Measurements from ENCODE around the gene OTOGL.

DNA sequence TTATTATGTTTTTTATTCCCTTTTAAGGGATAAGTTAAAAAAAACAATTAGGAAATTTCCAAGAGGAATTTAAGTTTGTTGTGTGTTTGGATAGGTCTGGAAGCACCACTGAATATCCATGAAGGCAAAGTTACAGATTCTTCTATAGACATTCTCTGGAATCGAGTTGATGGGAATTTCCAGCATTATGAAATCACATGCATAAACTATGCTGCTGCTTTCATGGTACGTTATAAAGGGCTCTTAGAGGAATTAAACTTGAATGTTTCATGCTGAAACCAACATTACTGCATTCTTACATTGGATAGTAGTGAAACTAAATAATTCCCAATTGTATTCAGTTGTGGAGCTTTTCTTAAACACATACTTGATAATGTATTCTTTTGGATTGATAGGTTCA lies 323.2 kb downstream of the OTOGL start:
- TF ChIP-seq, protein P1, sequence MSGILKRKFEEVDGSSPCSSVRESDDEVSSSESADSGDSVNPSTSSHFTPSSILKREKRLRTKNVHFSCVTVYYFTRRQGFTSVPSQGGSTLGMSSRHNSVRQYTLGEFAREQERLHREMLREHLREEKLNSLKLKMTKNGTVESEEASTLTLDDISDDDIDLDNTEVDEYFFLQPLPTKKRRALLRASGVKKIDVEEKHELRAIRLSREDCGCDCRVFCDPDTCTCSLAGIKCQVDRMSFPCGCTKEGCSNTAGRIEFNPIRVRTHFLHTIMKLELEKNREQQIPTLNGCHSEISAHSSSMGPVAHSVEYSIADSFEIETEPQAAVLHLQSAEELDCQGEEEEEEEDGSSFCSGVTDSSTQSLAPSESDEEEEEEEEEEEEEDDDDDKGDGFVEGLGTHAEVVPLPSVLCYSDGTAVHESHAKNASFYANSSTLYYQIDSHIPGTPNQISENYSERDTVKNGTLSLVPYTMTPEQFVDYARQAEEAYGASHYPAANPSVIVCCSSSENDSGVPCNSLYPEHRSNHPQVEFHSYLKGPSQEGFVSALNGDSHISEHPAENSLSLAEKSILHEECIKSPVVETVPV (CRISPR knock-in tag; IDR thresholded peaks at IDR 0.05) = no peak
- no peak for TF ChIP-seq ARNTL (CRISPR knock-in tag; IDR thresholded peaks at IDR 0.05; ENCODE audit: borderline replicate concordance, low read depth)
- TF ChIP-seq PPARA (CRISPR knock-in tag; IDR thresholded peaks at IDR 0.05; ENCODE audit: borderline replicate concordance) = no peak
- TF ChIP-seq, protein P2, sequence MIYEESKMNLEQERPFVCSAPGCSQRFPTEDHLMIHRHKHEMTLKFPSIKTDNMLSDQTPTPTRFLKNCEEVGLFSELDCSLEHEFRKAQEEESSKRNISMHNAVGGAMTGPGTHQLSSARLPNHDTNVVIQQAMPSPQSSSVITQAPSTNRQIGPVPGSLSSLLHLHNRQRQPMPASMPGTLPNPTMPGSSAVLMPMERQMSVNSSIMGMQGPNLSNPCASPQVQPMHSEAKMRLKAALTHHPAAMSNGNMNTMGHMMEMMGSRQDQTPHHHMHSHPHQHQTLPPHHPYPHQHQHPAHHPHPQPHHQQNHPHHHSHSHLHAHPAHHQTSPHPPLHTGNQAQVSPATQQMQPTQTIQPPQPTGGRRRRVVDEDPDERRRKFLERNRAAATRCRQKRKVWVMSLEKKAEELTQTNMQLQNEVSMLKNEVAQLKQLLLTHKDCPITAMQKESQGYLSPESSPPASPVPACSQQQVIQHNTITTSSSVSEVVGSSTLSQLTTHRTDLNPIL (CRISPR knock-in tag; IDR thresholded peaks at IDR 0.05; ENCODE audit: low read depth) = no peak
- TF ChIP-seq, protein P3, sequence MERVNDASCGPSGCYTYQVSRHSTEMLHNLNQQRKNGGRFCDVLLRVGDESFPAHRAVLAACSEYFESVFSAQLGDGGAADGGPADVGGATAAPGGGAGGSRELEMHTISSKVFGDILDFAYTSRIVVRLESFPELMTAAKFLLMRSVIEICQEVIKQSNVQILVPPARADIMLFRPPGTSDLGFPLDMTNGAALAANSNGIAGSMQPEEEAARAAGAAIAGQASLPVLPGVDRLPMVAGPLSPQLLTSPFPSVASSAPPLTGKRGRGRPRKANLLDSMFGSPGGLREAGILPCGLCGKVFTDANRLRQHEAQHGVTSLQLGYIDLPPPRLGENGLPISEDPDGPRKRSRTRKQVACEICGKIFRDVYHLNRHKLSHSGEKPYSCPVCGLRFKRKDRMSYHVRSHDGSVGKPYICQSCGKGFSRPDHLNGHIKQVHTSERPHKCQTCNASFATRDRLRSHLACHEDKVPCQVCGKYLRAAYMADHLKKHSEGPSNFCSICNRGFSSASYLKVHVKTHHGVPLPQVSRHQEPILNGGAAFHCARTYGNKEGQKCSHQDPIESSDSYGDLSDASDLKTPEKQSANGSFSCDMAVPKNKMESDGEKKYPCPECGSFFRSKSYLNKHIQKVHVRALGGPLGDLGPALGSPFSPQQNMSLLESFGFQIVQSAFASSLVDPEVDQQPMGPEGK (CRISPR knock-in tag; IDR thresholded peaks at IDR 0.05; ENCODE audit: borderline replicate concordance) = no peak
